Panc1 (cell line): Measurements from ENCODE around the gene ERG. TPM values are rescaled to one million over a fixed set of nuclear protein-coding genes. Genes with fewer than 3 reads are reported as not detected.

Experiments
- ATAC-seq: fragments of 200-7000 bp; cut with Tn5 transposase; 2 replicates; pipeline ENCODE4 v1.9.1; 2020; ENCODE audit warnings: mild to moderate bottlenecking, moderate library complexity
- BruUV-seq: library from RNA; stranded (reverse); fragments of 400-500 nt; replicated peaks from 2 replicates; lab custom pipeline; 2021; lab: Mats Ljungman, UMichigan
- CTCF ChIA-PET: fragments of 300-600 bp; sonication (Branson Sonifier 250); formaldehyde crosslinking; loops from one replicate; lab custom pipeline; 2022; ENCODE audit warnings: antibody characterized with exemption; lab: Charles Lee
- POLR2A ChIA-PET: fragments of 300-600 bp; sonication (Branson Sonifier 250); formaldehyde crosslinking; loops from one replicate; lab custom pipeline; 2022; ENCODE audit warnings: antibody characterized with exemption; lab: Charles Lee
- DNase-seq: peaks from one replicate; pipeline ENCODE4 v3.0.0-alpha.2; 2010; ENCODE audit warnings: low read depth, low spot score
- H3K27ac ChIP-seq: 2 replicates; pipeline ENCODE4 v1.5.1; 2011; ENCODE audit warnings: mild to moderate bottlenecking, low read length, inconsistent platforms
- H3K27me3 ChIP-seq: fragments of 200-500 bp; sonication (Bioruptor generic); 2 replicates; pipeline ENCODE4 v1.6.0; 2014; ENCODE audit warnings: low read length, inconsistent platforms; ENCODE audit not compliant: control insufficient read depth, insufficient read depth
- H3K36me3 ChIP-seq: fragments of 200-500 bp; sonication (Bioruptor generic); 2 replicates; pipeline ENCODE4 v1.5.1; 2014; ENCODE audit warnings: inconsistent platforms, mild to moderate bottlenecking, low read length, moderate library complexity; ENCODE audit not compliant: control insufficient read depth, insufficient read depth
- H3K4me1 ChIP-seq: 2 replicates; pipeline ENCODE4 v1.5.1; 2011; ENCODE audit warnings: inconsistent platforms, mild to moderate bottlenecking, low read length, moderate library complexity; ENCODE audit not compliant: control insufficient read depth, insufficient read depth
- H3K4me3 ChIP-seq, 2 experiments: 2 replicates each; pipeline ENCODE4 v1.5.1; 2011 to 2012; ENCODE audit warnings: low read depth in 2 of 2, low read length in 2 of 2, mild to moderate bottlenecking in 2 of 2, inconsistent platforms in 1 of 2, moderate library complexity in 1 of 2
- H3K9me3 ChIP-seq: fragments of 200-500 bp; sonication (Bioruptor generic); 2 replicates; pipeline ENCODE4 v1.5.1; 2014; ENCODE audit warnings: low read depth, mild to moderate bottlenecking, inconsistent platforms, low read length, moderate library complexity; ENCODE audit not compliant: control insufficient read depth, insufficient read depth
- POLR2AphosphoS5 ChIP-seq: IDR thresholded peaks from 2 replicates; pipeline ENCODE4 v1.6.1; 2012; ENCODE audit warnings: mild to moderate bottlenecking, low read depth, low read length, moderate library complexity
- SIN3A ChIP-seq: IDR thresholded peaks from 2 replicates; pipeline ENCODE4 v1.6.1; 2012; ENCODE audit warnings: low read depth, mild to moderate bottlenecking, low read length, moderate library complexity, borderline replicate concordance; ENCODE audit not compliant: insufficient read depth
- TCF7L2 ChIP-seq: IDR thresholded peaks from 2 replicates; pipeline ENCODE4 v1.6.1; 2011; ENCODE audit warnings: mild to moderate bottlenecking, low read depth, low read length, inconsistent platforms
- in situ Hi-C: cut with HindIII; loops from 2 replicates; pipeline ENCODE4 v1.10.0; 2016; ENCODE audit warnings: low sequenced_read_pairs, low pct_unique_long_range_greater_than_20kb
- intact Hi-C: fragments of 100-400 bp; cut with micrococcal nuclease; formaldehyde crosslinking; loops from one replicate; pipeline ENCODE4 v1.10.0; 2022; ENCODE audit not compliant: unreplicated experiment
- total RNA-seq: library from RNA; stranded (reverse); gene quantifications from one replicate; pipeline ENCODE4 v1.2.1, GENCODE V29; 2021; ENCODE audit not compliant: unreplicated experiment
- TF ChIP-seq, protein P1 (sequence below), 2 experiments: IDR thresholded peaks; 2 replicates each; pipeline ENCODE4 v1.6.1; 2011 to 2012; ENCODE audit warnings: low read depth in 2 of 2, control low read depth in 1 of 2, low read length in 1 of 2, mild to moderate bottlenecking in 1 of 2, moderate library complexity in 1 of 2; ENCODE audit not compliant: insufficient read depth in 1 of 2
- TF ChIP-seq, protein P2 (sequence below): fragments of 450-650 bp; IDR thresholded peaks from 2 replicates; pipeline ENCODE4 v1.5.1; 2017; ENCODE audit warnings: mild to moderate bottlenecking

Gene ERG
- total RNA-seq, 1 experiment from 2014 or later = 0.49 TPM

DNA sequence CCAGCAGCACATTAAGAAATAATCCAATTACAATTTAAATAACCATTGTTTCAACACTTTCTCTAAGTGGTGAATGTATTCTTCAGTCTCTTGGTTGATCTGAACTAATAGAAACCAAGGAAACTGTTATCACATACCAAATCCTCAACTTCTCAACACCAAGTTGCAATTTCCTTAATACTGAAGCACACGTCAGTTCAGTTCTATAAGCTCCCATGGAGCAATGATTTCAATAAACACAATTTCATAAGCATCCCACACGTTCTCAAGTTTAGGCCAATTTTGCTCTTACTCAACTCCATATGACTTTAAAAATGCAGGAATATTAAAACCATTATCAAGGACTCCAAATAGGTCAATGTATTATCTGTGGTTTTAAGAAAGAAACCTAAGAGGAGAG lies 5.8 kb upstream of the ERG start:
- Histone ChIP-seq H3K27me3 (no peaks in the 10 kb centered on the region), H3K9me3 (no peaks in the 10 kb centered on the region), H3K4me3 (no peak overlapping the region), H3K4me1 (no peaks in the 10 kb centered on the region), H3K27ac (no peak overlapping the region), H3K36me3 (no peaks in the 10 kb centered on the region)
- no TSS peak for BruUV-seq
- DNase-seq = no peak
- in situ Hi-C loops (no loop called here), intact Hi-C loops (loop anchor here (2.0 kb wide), 1 partner anchor 635 kb away; no protein-coding TSS in a partner anchor)
- ATAC-seq = no peak
- ChIA-PET CTCF (no interaction called here), POLR2A (no interaction called here)
- TF ChIP-seq, protein P1, sequence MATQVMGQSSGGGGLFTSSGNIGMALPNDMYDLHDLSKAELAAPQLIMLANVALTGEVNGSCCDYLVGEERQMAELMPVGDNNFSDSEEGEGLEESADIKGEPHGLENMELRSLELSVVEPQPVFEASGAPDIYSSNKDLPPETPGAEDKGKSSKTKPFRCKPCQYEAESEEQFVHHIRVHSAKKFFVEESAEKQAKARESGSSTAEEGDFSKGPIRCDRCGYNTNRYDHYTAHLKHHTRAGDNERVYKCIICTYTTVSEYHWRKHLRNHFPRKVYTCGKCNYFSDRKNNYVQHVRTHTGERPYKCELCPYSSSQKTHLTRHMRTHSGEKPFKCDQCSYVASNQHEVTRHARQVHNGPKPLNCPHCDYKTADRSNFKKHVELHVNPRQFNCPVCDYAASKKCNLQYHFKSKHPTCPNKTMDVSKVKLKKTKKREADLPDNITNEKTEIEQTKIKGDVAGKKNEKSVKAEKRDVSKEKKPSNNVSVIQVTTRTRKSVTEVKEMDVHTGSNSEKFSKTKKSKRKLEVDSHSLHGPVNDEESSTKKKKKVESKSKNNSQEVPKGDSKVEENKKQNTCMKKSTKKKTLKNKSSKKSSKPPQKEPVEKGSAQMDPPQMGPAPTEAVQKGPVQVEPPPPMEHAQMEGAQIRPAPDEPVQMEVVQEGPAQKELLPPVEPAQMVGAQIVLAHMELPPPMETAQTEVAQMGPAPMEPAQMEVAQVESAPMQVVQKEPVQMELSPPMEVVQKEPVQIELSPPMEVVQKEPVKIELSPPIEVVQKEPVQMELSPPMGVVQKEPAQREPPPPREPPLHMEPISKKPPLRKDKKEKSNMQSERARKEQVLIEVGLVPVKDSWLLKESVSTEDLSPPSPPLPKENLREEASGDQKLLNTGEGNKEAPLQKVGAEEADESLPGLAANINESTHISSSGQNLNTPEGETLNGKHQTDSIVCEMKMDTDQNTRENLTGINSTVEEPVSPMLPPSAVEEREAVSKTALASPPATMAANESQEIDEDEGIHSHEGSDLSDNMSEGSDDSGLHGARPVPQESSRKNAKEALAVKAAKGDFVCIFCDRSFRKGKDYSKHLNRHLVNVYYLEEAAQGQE (IDR thresholded peaks at IDR 0.05; ENCODE audit: insufficient read depth in 1 of 2, low read depth in 2 of 2, low read length in 1 of 2) = no peak
- TF ChIP-seq, protein P2, sequence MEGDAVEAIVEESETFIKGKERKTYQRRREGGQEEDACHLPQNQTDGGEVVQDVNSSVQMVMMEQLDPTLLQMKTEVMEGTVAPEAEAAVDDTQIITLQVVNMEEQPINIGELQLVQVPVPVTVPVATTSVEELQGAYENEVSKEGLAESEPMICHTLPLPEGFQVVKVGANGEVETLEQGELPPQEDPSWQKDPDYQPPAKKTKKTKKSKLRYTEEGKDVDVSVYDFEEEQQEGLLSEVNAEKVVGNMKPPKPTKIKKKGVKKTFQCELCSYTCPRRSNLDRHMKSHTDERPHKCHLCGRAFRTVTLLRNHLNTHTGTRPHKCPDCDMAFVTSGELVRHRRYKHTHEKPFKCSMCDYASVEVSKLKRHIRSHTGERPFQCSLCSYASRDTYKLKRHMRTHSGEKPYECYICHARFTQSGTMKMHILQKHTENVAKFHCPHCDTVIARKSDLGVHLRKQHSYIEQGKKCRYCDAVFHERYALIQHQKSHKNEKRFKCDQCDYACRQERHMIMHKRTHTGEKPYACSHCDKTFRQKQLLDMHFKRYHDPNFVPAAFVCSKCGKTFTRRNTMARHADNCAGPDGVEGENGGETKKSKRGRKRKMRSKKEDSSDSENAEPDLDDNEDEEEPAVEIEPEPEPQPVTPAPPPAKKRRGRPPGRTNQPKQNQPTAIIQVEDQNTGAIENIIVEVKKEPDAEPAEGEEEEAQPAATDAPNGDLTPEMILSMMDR = no peak
- TF ChIP-seq TCF7L2 = no peak
- TF ChIP-seq SIN3A = no peak
- TF ChIP-seq POLR2AphosphoS5 = no peak

GRCh38 chr21:38503583-38503982 lies 5.3 kb upstream of the ERG start:
- TF ChIP-seq TCF7L2 = no peak
- TF ChIP-seq, protein P1 (IDR thresholded peaks at IDR 0.05; ENCODE audit: insufficient read depth in 1 of 2, low read depth in 2 of 2, low read length in 1 of 2) = no peak
- TF ChIP-seq SIN3A = no peak
- TF ChIP-seq, protein P2 = no peak
- TF ChIP-seq POLR2AphosphoS5 = no peak
- intact Hi-C loops (no loop called here), in situ Hi-C loops (no loop called here)
- ChIA-PET POLR2A (no interaction called here), CTCF (interaction anchor here (0.6 kb wide), 1 partner anchor 623 kb away, joined by 3 read pairs; no protein-coding TSS in a partner anchor)
- Histone ChIP-seq H3K36me3 (no peaks in the 10 kb centered on the region), H3K27me3 (no peaks in the 10 kb centered on the region), H3K9me3 (no peaks in the 10 kb centered on the region), H3K4me3 (no peak overlapping the region), H3K27ac (no peak overlapping the region), H3K4me1 (no peaks in the 10 kb centered on the region)
- BruUV-seq = no TSS peak
- no peak for ATAC-seq
- no peak for DNase-seq
